ENCODE data around the gene FBXL5.

Gene FBXL5

DNA sequence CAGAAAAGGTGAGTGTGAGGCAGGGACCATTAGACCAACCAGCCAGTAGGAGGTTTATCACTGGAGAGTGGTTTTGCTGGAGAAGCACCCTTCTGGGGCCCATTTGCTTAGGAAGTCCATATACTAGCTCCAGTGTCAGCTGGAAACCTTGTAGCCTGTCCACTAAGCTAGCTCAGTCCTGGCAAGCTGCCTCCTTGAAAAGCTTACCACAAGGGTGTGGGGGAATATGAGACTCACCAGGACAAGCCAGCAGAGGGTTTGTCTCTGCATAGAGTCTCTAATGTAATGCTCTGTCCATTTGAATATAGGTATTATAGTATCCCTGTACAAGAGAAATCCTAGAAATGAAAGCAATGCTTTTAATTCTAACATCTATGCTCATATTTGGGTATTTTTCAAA lies 86.3 kb downstream of the FBXL5 start:
- H3K36me3 ChIP-seq (ENCODE audit: insufficient read depth, low read length) = peaks cover 3% of the 10 kb centered on the region
- H2AFZ ChIP-seq (ENCODE audit: low read length, unreplicated experiment) = no peak overlapping the region
- no peaks in the 10 kb centered on the region for H3K79me2 ChIP-seq (ENCODE audit: control insufficient read depth, insufficient read depth, low read length, unreplicated experiment)
- H3K4me1 ChIP-seq (ENCODE audit: control insufficient read depth, insufficient read depth, low read length, unreplicated experiment) = no peaks in the 10 kb centered on the region
- no peak overlapping the region for H3K27ac ChIP-seq (ENCODE audit: low read depth, low read length)
- no peaks in the 10 kb centered on the region for H3K27me3 ChIP-seq (ENCODE audit: insufficient read depth, low read length)
- H3K4me3 ChIP-seq (ENCODE audit: low read depth, low read length) = no peak overlapping the region

DNA sequence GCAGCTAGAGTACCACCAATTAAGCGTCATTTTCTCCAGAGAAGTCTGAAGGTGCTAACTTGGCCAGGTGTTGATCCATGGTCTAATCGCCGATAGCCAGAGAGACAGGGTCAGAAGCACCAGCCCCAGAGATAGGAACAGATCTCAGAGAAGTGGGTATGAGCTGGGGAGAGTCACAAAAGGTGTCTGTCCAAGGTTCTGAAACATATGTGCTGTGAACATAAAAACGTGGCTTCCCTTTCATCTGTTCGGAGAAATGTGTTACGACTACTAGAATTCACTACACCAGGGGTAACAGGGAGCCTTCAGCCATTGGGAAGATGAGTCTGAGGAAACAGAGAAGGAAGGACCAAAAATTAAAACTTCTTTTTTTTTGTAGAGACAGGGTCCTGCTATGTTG lies 91.3 kb downstream of the FBXL5 start:
- Histone ChIP-seq H3K79me2 (ENCODE audit: control insufficient read depth, insufficient read depth, low read length, unreplicated experiment) (no peaks in the 10 kb centered on the region), H3K4me1 (ENCODE audit: control insufficient read depth, insufficient read depth, low read length, unreplicated experiment) (no peaks in the 10 kb centered on the region), H2AFZ (ENCODE audit: low read length, unreplicated experiment) (no peak overlapping the region), H3K4me3 (ENCODE audit: low read depth, low read length) (no peak overlapping the region), H3K27ac (ENCODE audit: low read depth, low read length) (no peak overlapping the region), H3K36me3 (ENCODE audit: insufficient read depth, low read length) (no peaks in the 10 kb centered on the region; the same call in 1 of the 2 replicates), H3K27me3 (ENCODE audit: insufficient read depth, low read length) (no peaks in the 10 kb centered on the region)

DNA sequence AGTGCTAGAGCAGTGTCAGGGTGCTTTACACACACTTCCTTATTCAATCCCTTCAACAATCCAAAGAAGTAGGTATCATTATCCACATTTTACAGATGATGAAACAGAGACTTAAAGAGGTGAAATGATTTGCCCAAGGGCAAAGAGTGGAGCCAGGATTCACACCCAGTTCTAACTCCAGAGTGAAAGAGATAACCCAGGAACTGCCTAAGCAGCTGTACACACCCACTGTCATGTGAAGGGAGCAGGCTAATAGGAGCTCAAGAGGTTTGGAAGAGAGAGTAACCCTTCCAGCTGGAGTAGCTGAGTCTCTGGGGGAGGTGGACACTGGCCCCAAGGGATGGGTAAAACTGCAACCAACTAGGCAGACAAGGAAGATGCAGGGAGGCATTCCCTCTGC lies 92.5 kb downstream of the FBXL5 start:
- Histone ChIP-seq H3K27ac (ENCODE audit: low read depth, low read length) (no peak overlapping the region), H2AFZ (ENCODE audit: low read length, unreplicated experiment) (no peak overlapping the region), H3K79me2 (ENCODE audit: control insufficient read depth, insufficient read depth, low read length, unreplicated experiment) (no peaks in the 10 kb centered on the region), H3K4me1 (ENCODE audit: control insufficient read depth, insufficient read depth, low read length, unreplicated experiment) (no peaks in the 10 kb centered on the region), H3K4me3 (ENCODE audit: low read depth, low read length) (no peak overlapping the region), H3K36me3 (ENCODE audit: insufficient read depth, low read length) (no peaks in the 10 kb centered on the region; the same call in 1 of the 2 replicates), H3K27me3 (ENCODE audit: insufficient read depth, low read length) (no peaks in the 10 kb centered on the region)

DNA sequence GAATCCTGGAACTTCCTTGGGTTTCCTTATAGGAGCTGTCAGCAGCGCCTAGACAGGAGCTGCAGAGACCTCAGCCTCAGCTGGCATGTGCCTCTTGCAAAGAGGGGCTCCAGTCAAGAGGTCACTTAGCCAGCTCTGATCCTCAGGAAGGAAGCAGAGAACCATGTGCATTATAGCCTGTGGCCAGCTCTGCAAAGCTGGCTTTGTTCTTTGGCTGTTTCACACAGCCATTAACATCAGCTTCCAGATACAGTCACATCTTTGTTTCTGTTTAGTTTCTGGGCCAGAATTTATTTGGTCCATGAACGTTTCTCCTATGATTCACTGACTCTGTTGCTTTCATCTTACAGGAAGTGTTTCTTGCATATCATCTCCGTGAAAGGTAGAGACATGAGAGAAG lies 93.0 kb downstream of the FBXL5 start:
- no peaks in the 10 kb centered on the region; the same call in 1 of the 2 replicates for H3K36me3 ChIP-seq (ENCODE audit: insufficient read depth, low read length)
- H3K27ac ChIP-seq (ENCODE audit: low read depth, low read length) = no peak overlapping the region
- H3K79me2 ChIP-seq (ENCODE audit: control insufficient read depth, insufficient read depth, low read length, unreplicated experiment) = no peaks in the 10 kb centered on the region

DNA sequence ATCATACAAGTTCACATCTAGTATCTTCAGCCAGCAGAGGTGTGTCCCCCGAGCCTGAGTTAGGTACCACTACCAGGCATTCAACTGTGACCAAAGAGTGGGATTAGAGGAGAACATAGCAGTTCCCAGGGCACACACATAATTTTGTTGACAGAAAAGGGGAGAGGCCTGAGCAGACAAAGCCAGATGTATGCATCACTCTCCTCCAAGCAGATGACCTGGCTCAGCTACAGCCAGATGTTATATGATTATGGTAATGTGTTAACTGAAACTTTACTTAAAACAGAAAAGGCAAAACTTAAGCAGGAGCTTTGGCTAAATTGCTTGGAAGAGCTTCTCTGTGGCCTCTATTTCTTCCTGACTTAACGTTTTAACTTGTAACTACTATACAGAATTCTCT lies 96.6 kb downstream of the FBXL5 start:
- no peaks in the 10 kb centered on the region for H3K27me3 ChIP-seq (ENCODE audit: insufficient read depth, low read length)
- H3K4me1 ChIP-seq (ENCODE audit: control insufficient read depth, insufficient read depth, low read length, unreplicated experiment) = no peaks in the 10 kb centered on the region
- no peak overlapping the region for H3K27ac ChIP-seq (ENCODE audit: low read depth, low read length)
- H3K4me3 ChIP-seq (ENCODE audit: low read depth, low read length) = no peak overlapping the region
- no peak overlapping the region for H2AFZ ChIP-seq (ENCODE audit: low read length, unreplicated experiment)
- H3K79me2 ChIP-seq (ENCODE audit: control insufficient read depth, insufficient read depth, low read length, unreplicated experiment) = no peaks in the 10 kb centered on the region
- peaks cover 7% of the 10 kb centered on the region; the same call in 1 of the 2 replicates for H3K36me3 ChIP-seq (ENCODE audit: insufficient read depth, low read length)

More for the DNA sequence above, 93.0 kb downstream of the FBXL5 start:
- H3K27me3 ChIP-seq (ENCODE audit: insufficient read depth, low read length) = no peaks in the 10 kb centered on the region
- H2AFZ ChIP-seq (ENCODE audit: low read length, unreplicated experiment) = no peak overlapping the region
- H3K4me1 ChIP-seq (ENCODE audit: control insufficient read depth, insufficient read depth, low read length, unreplicated experiment) = no peaks in the 10 kb centered on the region
- no peak overlapping the region for H3K4me3 ChIP-seq (ENCODE audit: low read depth, low read length)

DNA sequence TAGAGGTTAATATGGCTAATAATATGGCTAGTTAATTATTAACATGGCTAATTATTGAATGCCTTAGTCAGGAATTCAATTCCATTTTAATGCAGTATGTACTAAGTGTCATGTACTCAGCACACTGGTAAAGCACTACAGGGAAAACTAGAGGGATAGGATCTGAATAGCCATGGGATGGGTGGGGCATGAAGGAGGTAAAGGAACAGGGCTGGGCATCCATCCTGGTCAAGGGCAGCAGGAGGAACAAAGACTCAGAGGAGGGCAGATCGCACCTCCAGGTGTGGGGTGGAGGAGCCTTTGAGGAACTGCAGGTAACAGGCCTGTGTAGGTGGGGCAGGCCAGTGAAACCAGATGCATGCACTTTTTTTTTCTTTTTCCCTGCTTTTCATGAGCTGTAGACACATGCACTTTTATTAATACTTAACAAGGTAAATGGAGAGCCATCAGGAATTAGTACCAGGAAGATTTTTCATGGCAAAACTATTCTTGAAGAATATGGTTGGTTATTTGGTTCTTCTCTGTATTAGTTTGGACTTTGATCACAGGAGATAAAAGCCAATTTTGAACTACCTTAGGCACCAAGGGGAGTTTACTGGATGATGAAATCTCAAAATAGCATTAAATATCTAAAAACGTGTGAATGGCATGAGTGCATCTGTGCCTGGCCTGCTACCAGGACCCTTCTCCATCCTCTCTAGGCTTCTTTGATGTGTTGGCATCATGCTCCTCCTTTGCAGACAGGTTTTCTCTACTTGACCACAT lies 97.2 kb downstream of the FBXL5 start:
- Histone ChIP-seq H3K27me3 (ENCODE audit: insufficient read depth, low read length) (no peaks in the 10 kb centered on the region), H3K4me1 (ENCODE audit: control insufficient read depth, insufficient read depth, low read length, unreplicated experiment) (no peaks in the 10 kb centered on the region)

DNA sequence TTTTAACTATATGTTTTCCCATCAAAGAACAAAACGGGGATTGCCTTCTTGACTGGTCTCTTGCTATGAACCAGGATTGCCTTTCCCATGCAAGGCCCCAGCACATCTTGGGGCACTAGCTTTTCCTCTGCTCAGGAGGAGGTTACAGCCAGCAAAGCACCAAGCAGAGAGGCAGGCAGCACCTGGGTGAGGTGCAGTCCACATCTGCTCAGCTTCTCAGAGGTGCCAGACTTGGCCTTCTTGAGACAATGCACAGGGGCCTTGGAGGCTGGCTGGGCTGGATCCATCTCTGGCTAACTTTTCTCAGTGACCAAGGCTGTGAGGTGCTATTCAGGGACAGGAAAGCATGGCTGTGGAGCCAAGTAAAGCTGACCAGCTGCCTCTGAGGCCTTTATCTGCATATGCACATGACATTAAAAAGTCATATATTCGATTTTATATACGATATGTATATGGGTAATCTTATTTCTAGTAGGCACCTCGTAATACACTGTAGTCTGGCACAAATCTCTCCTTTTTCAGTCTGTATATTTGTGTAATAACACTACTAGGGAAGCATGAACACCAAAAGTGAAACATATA lies 98.6 kb downstream of the FBXL5 start:
- no peak overlapping the region for H3K4me3 ChIP-seq (ENCODE audit: low read depth, low read length)
- no peak overlapping the region for H2AFZ ChIP-seq (ENCODE audit: low read length, unreplicated experiment)
- peaks cover 7% of the 10 kb centered on the region; the same call in 1 of the 2 replicates for H3K36me3 ChIP-seq (ENCODE audit: insufficient read depth, low read length)
- no peaks in the 10 kb centered on the region for H3K79me2 ChIP-seq (ENCODE audit: control insufficient read depth, insufficient read depth, low read length, unreplicated experiment)
- no peak overlapping the region for H3K27ac ChIP-seq (ENCODE audit: low read depth, low read length)
- no peaks in the 10 kb centered on the region for H3K27me3 ChIP-seq (ENCODE audit: insufficient read depth, low read length)
- no peaks in the 10 kb centered on the region for H3K4me1 ChIP-seq (ENCODE audit: control insufficient read depth, insufficient read depth, low read length, unreplicated experiment)

More for the DNA sequence above, 97.2 kb downstream of the FBXL5 start:
- no peak overlapping the region for H2AFZ ChIP-seq (ENCODE audit: low read length, unreplicated experiment)
- H3K79me2 ChIP-seq (ENCODE audit: control insufficient read depth, insufficient read depth, low read length, unreplicated experiment) = no peaks in the 10 kb centered on the region
- H3K36me3 ChIP-seq (ENCODE audit: insufficient read depth, low read length) = peaks cover 7% of the 10 kb centered on the region; the same call in 1 of the 2 replicates
- H3K4me3 ChIP-seq (ENCODE audit: low read depth, low read length) = no peak overlapping the region
- no peak overlapping the region for H3K27ac ChIP-seq (ENCODE audit: low read depth, low read length)

All from ACC112 (cell line).